NCI-H526 (cell line): ENCODE data around the gene GLRX3.
"Not testable (repeated sequence)": the region's sequence is repeated elsewhere in the genome, so short reads cannot be mapped to it uniquely, and the experiment has no call there.

Experiments
- DNase-seq, 2 experiments: peaks; one replicate each; lab custom pipeline; 2025; lab: John Stamatoyannopoulos, UW

GLRX3 gene

GRCh38 chr10:130189608-130190054, 53.4 kb downstream of the GLRX3 start:
- no peak for DNase-seq

- peak; percentile 44 to 87 for DNase-seq
These were observed 54.0 kb downstream of the GLRX3 start for GRCh38 chr10:130190055-130190736.

DNA sequence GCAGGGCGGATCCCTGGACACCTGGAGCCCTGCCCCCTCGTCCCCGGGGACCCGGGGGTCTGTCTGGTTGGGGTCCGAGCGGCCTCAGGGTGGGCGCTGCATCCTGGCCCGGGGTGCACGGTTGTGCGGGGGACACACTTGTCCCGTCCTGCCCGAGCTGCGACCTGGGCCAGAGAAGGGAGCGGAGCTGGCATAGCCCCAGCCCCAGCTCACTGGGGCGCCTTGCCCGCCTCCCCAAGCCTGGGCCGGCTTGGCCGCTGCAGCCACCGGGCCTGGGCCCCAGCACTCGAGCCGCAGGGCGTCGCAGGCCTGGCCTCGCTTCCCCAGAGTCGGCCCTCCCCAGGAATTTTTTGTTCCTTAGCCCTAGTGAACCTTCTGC, 54.5 kb downstream of the GLRX3 start:
- no peak for DNase-seq

GRCh38 chr10:130191380-130191779, 55.2 kb downstream of the GLRX3 start:
- DNase-seq = no peak

DNA sequence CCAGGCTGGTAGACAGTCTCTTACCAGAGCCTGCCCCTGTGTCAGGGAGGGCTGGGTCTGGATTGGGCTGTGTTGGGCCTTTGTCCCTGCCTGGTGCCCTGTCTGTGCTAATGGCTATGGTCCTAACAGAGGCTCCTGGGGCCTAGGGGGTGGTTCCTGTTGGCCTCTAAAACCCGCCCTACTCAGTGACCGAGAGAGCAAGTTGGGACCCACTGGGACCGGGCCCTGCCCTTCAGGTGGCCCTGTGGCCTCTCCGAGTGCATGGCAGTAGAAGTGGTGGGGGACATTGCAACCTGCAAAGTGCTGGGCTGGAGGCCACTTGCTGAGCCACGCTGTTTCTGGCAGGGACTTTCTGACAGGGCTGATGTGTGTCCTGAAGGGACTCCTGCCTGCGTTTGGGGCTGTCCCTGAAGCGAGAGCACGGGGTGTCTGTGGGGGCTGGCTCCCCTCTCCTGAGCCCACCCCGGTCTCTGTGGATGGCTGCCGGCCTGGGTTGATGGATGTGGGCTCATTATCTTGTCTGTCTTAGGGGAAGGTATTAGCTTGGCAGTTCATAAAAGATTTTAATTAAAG, 56.2 kb downstream of the GLRX3 start:
- DNase-seq = no peak

DNA sequence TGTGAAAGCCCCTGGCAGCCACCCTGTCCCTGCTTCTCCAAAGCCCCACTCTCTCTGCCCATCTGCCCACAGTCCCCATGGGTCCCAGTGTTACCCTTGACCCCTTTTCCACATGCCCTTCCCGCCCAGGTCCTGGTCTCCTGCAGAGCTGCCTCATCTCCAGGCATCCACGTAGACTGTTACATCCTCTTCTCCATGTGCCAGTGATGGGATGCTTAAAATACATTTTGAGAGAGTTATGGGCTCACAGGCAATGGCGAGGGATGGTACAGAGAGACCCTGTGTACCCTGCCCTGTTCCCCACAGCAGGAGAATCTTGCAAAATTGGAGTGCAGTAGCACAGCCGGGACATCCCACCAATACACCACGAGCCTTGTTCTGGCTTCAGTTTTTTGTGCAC, 56.8 kb downstream of the GLRX3 start:
- no peak for DNase-seq

DNA sequence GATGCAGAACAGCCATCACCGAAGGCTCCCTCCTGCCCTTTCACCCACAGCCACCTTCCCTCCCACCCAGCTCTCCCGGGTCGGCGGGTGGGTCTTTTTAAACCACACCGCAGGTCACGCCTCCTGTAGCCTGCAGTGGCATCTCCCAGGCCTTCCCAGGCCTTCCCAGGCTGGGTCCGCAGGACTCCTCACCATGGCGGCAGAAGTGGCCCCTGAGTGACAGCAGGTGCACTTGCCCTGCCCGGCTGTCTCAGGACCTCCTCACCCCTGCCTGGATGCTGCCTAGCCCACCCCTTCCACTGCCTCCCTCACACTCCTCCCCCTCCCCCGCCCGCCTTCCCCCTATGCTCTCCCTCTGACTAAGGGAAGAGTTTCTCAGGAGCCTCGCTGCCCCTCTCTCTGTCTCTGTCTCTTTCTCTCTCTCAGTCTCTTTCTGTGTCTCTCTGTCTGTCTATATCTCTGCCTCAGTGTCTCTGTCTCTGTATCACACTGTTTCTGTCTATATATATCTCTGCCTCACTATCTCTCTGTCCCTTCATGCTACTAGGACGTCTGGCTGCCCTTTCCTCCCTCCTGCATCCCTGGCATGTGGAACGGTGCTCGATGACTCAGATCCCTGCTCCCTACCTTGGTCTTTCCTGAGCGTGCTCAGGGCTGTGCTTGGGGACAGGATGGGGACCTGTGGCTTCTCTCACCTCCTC, 57.5 kb downstream of the GLRX3 start:
- DNase-seq = no peak

DNA sequence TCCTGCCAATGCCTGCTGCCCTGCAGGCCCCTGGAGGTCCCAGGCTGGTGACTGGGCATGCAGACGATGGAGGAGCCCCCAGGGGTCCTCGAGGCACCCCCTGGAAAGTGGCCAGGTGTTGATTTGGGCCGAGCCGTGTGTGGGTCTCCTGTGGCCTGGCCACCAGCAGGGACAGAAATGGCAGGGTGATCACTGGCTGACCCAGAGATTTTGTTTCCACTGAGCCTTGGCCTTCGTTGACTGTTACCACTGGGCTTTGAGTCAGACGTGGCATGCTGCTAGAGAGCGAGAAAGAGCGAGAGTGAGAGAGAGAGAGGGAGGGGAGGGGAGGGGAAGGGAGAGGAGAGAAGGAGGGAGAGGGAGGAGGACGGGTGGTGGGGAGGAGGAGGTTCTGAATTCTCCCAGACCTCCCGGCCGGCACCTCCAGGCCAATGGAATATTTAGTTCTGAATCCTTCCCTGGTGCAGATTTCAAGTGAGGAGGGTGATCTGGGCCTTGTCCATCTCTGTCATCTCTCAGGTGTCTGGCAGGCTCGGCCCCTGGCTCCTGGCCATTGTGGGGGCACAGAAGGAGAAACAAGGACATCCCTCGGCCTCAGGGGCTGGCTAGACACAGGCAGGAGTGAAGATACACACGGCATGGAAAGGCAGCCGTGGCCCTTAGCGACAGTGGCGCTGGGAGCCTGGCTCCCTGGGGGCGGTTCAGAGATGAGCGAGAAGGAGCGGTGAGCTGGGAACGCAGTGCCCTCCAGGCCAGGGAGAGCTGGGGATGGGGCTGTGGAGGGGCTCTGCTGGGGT, 58.2 kb downstream of the GLRX3 start:
- DNase-seq = no peak

- DNase-seq = no peak
These were observed 58.9 kb downstream of the GLRX3 start for GRCh38 chr10:130194991-130195645.

DNA sequence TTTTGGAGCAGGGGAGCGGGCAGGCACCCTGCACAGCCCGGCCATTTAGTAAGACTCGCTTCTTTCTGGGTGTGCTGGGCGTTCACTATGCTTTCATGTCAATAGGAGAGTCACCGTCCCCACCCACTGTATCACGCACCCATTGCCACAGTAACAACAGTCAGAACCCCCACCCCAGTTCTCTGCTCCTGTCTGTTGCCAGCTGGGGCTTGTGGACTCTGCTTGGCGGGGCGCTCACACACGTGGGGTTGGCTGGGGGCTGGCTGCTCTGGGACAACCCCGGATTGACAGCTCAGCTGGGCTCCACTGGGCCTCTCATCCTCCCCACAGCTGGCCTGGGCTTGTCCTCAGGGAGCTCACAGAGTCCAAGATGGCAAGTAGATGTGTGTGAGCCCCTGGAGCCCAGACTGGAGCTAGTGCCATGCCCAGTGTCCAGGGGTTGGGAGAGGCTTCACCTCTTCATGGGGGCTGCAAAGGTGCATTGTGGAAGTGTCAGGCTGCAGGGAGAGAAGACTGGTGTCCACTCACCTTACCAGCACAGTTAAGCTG, 59.6 kb downstream of the GLRX3 start:
- DNase-seq = no peak

DNA sequence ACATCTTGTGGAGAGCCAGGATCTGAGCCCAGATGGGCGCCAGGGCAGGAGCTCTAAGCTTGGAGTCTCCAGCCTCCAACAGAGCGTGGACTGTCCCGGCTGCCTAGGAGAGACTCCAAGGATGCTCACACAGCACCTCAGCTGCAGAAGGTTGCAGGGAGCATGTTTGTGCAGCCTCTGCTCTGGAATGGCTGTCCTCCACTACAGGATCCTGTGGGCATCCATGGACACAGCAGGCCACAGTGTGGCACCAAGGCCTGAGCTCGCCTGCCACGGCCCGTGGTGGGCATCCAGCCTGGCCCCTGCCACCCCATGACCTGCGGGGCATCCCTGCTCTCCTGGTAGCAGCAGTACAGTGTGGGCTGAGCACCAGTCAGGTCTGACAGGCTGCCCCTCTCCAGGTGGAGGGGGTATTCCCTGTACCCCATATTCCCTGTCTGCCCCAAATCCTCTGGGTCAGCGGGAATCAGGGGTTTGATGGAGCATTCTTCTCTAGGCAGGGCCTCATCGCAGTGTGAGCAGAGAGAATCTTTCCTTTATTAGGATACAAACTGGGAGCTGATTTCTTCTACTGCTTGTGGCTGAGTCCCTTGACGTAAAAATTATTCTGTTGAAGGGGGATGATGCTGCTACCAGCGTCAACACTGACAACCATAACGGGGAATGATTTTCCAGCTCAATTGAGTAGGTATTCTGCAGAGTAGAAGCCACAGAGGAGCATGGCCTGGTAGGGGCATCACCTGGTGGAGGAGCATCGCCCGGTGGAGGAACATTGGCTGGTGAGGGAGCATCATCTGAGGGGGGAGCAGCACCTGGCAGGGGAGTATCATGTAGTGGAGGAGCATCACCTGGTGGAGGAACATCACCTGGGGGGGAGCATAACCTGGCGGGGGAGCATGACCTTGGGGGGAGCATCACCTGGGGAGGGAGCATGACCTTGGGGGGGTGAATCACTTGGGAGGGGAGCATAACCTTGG, 60.6 kb downstream of the GLRX3 start:
- no peak for DNase-seq

DNA sequence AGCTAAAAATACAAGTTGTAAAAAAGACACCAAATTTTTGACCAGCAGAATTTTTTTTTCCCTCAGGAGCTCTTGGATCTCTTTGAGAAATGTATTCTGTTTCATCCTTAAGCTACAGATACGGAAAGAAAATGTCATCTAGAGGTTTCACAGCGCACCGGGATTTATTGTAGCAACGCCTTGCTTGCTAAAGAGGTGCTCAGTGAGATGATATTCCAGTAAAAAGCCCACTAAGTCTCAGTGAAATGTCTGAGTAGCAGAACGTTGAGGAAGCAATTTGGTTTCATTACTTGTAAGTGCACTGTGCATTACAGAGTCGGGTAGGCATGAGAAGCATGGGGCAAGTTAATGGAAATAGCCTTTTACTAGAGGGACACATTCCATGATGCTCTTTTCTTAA, 62.5 kb downstream of the GLRX3 start:
- DNase-seq = no peak

DNA sequence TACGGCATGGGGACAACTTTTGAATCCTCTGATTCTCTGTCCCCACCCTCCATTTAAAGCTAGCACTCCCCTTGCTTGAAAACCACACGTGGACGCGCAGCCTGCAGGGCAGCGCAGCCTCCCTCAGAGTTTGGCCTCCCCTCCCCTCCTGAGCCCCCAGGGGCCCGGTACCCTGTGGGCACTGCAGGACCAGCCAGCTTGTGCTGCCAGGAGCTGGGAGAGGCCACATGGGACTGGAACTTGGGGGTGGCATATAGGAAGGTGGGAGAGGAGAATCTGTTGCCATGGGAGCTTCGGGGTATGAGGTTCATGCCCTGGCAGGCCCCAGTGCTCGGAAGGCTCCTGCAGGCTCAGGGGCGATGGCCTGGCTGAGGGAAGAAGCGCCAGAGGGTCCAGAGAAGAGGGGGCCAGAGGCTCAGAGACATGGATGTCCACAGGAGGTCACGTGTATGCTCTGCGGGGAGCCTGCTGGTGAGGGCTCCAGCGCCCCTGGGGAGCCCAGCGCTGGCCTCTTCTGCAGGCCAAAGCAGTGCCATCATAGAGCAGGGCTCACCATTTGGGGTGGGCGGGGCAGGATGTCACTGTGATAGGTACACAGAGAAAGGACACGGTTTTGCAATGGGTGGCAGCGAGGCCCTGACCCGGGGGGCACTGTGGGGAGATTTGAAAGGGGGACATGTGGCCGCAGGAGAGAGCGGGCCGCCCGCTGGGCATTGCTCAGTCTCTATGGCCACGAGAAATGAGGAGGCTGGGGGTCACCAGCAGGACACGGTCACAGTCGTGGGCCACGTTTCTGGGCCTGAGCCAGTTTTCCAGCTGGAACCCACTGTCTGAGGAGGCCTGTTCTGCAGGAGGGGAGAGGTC, 64.2 kb downstream of the GLRX3 start:
- DNase-seq = no peak

GRCh38 chr10:130201043-130201380, 64.8 kb downstream of the GLRX3 start:
- DNase-seq = no peak

- not testable (repeated sequence) for DNase-seq
These were observed 66.0 kb downstream of the GLRX3 start for GRCh38 chr10:130202150-130202549.

- DNase-seq = no peak
These were observed 66.9 kb downstream of the GLRX3 start for GRCh38 chr10:130202984-130203621.

GRCh38 chr10:130203626-130204025, 67.4 kb downstream of the GLRX3 start:
- DNase-seq = no peak

- no peak for DNase-seq
These were observed 70.1 kb downstream of the GLRX3 start for GRCh38 chr10:130206216-130206737.

- DNase-seq = no peak
These were observed 71.0 kb downstream of the GLRX3 start for GRCh38 chr10:130207205-130207604.
